ENCODE measurements around the gene OR2AK2.

DNA sequence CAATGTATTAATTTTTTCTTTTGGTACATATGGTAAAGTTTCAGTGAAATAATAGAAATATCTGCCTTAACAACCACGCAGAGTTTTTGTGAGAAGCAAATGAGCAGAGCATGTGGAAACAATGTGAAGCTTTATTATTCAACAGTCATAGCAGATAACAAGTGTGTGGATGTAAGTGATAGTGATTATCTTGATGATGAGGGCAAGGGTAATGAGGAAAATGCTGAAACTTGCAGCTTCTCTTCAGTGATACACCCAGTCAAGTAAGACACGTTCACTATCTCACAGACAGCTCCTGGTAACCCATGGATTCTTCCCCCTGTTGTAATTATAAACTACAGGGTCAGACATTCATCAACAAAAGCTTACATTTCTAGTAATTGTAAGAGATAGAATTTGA is 33.8 kb downstream of the OR2AK2 start:
- TF ChIP-seq, protein P1, sequence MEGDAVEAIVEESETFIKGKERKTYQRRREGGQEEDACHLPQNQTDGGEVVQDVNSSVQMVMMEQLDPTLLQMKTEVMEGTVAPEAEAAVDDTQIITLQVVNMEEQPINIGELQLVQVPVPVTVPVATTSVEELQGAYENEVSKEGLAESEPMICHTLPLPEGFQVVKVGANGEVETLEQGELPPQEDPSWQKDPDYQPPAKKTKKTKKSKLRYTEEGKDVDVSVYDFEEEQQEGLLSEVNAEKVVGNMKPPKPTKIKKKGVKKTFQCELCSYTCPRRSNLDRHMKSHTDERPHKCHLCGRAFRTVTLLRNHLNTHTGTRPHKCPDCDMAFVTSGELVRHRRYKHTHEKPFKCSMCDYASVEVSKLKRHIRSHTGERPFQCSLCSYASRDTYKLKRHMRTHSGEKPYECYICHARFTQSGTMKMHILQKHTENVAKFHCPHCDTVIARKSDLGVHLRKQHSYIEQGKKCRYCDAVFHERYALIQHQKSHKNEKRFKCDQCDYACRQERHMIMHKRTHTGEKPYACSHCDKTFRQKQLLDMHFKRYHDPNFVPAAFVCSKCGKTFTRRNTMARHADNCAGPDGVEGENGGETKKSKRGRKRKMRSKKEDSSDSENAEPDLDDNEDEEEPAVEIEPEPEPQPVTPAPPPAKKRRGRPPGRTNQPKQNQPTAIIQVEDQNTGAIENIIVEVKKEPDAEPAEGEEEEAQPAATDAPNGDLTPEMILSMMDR (conservative IDR thresholded peaks at IDR 0.05 in 1 of 2, IDR thresholded peaks at IDR 0.05 in 1 of 2; ENCODE audit: extremely low read depth in 1 of 2, insufficient read depth in 1 of 2, low read depth in 1 of 2, low read length in 2 of 2), result no peak
- no peak for TF ChIP-seq EZH2 (IDR thresholded peaks at IDR 0.05; ENCODE audit: borderline replicate concordance, low read length)

Measured in mammary epithelial cell (primary cell).